PFSK-1 (cell line): ENCODE data around the gene CTBP1.

Experiments
- FOXP2 ChIP-seq: optimal IDR thresholded peaks from 2 replicates; pipeline ENCODE3; 2011; ENCODE audit warnings: borderline replicate concordance, control low read depth, inconsistent platforms; ENCODE audit not compliant: insufficient read depth; ENCODE audit errors: extremely low read length, extremely low read depth
- POLR2AphosphoS5 ChIP-seq: IDR thresholded peaks from 2 replicates; pipeline ENCODE4 v1.6.1; 2012; ENCODE audit warnings: low read depth, mild to moderate bottlenecking, control low read depth, low read length, moderate library complexity
- REST ChIP-seq, 2 experiments: IDR thresholded peaks; 2 replicates each; pipeline versions ENCODE4 v1.6.1 to v1.8.0; 2011 to 2012; ENCODE audit warnings: low read depth in 2 of 2, low read length in 2 of 2, control low read depth in 1 of 2, inconsistent platforms in 1 of 2, mild to moderate bottlenecking in 1 of 2, moderate library complexity in 1 of 2; ENCODE audit not compliant: insufficient read depth in 1 of 2
- SIN3A ChIP-seq: IDR thresholded peaks from 2 replicates; pipeline ENCODE4 v1.6.1; 2012; ENCODE audit warnings: mild to moderate bottlenecking, low read length, moderate library complexity, borderline replicate concordance; ENCODE audit not compliant: insufficient read depth
- TAF1 ChIP-seq: IDR thresholded peaks from 2 replicates; pipeline ENCODE4 v1.6.1; 2012; ENCODE audit warnings: low read length, control low read depth, borderline replicate concordance; ENCODE audit not compliant: insufficient read depth

- no peak for TF ChIP-seq POLR2AphosphoS5
- TF ChIP-seq REST (IDR thresholded peaks at IDR 0.05; ENCODE audit: insufficient read depth in 1 of 2, low read depth in 2 of 2, low read length in 2 of 2): no peak
- no peak for TF ChIP-seq TAF1
- TF ChIP-seq SIN3A: no peak
- no peak for TF ChIP-seq FOXP2
These were observed 48.8 kb upstream of the CTBP1 start for GRCh38 chr4:1297456-1298325.
